ENCODE data around the gene RBL1. TPM values are rescaled to one million over a fixed set of nuclear protein-coding genes. Genes with fewer than 3 reads are reported as not detected.

The RBL1 gene
- total RNA-seq, 2 experiments from 2014 or later: 48.9 to 53.9 TPM

DNA sequence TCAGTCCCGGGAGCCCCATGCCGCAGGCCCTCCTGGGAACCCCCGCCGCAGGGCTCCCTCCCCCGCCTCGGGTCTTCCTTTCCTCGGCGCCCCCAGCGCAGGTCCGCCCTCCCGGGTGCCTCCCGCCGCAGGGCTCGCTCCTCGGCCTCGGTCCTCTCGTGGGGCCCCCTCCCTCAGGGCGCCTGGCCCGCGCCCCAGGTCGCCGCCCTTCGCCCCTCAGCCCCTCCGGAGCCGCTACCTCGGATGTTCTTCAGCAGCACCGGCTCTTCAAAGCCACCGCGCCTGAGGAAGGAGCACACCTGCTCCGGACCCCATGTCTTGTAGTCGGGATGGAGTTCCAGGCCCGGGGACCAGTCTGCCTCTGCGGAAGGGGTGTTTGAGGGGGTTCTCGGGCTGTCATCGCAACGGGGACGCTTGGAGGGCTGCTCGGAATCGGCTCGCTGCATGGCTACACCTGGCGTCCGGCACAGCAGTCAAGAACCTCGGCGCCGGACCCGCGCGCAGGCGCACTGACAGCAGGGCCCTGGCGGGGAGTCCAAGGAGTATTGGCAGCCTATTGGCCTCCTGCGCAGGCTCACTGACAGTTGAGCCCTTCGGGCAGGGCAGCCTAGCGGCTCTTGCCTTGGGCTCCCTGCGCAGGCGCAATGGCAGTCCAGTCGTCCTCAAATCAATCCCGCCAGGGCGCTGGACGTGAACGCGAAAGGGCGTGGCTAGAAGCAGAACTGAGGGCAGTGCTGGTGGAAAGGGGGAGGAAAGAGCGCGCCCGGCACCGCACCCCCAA lies 144.4 kb downstream of the RBL1 start, which contains the start of gene SAMHD1:
Gene SAMHD1 (minus strand): TSS at position 511 of the 781 bp plus-strand sequence. CDS start 65 bp downstream, at position 446.
- H3K4me1 Mint-ChIP-seq: peaks cover 41% of the 10 kb centered on the region
- peak within 1 kb of the TSS; percentile 99 for H3K4me3 Mint-ChIP-seq
- POLR2A ChIA-PET: no interaction called here
- peaks cover 2% of the 10 kb centered on the region for H3K9me3 Mint-ChIP-seq
- H3K36me3 Mint-ChIP-seq (ENCODE audit: low read depth): peaks cover 39% of the 10 kb centered on the region
- H3K27me3 Mint-ChIP-seq: no peaks in the 10 kb centered on the region
- DNase-seq: peak; percentile 88
- H3K27ac Mint-ChIP-seq: peak within 1 kb of the TSS; percentile 95
- CTCF ChIA-PET: no interaction called here

DNA sequence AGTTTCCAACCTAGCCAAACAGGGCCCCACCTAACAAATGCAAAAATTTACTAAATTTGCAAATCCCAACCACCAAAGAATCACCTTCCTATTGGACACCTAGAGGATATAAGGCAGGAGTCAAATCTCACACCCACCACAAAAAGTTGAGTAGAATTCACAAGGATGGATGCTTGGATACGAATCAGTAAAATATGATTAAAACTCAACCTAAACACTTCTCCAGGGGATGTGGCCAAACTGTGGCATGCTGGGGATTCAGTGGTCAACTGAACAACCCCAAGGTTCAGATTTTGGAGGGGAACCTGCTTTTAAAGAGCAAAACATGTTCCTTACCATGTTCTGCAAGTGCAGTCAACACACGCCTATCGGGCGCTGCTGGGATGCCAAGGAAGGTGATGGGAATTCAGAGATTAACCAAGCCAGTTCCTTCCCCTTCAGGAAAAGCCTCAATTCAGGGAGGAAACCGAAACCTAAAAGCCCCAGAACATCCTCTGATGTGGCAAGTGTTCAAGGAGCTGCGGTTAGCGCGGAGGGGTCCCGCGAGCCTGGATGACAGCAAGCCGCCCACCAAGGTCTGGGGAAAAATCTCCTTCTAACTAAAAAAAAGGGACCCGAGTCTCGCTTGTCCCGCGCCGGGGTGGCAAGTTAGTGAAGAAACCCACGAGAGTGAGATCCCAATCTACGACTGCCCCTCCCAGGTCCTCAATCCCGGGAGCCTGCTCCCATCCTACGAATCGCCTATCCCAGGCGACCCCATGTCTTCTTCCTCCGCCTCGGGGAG lies 145.2 kb downstream of the RBL1 start:
- Mint-ChIP-seq H3K9me3 (peaks cover 2% of the 10 kb centered on the region), H3K4me1 (peaks cover 44% of the 10 kb centered on the region), H3K27me3 (no peaks in the 10 kb centered on the region), H3K4me3 (peak overlapping the region; percentile 99), H3K36me3 (ENCODE audit: low read depth) (peaks cover 46% of the 10 kb centered on the region), H3K27ac (peak overlapping the region; percentile 95)
- POLR2A ChIA-PET: interaction anchor here (0.7 to 0.8 kb wide), 2 partner anchors 31 to 93 kb away, joined by 4 to 17 read pairs; no protein-coding TSS in a partner anchor
- CTCF ChIA-PET: no interaction called here
- peak; percentile 52 for DNase-seq

Other genes with a start within 250 kb of the RBL1 start
- not detected for gene TLDC2, start 219.9 kb downstream of the RBL1 start, total RNA-seq
- gene SAMHD1, start 144.3 kb downstream of the RBL1 start, total RNA-seq: 100 to 1,000 TPM; 396 to 408 TPM
- gene RPN2, start 83.3 kb upstream of the RBL1 start, total RNA-seq: 100 to 1,000 TPM; 154 to 176 TPM
- 1 to 10 TPM; 2.5 to 3.0 TPM for gene MROH8, start 83.6 kb upstream of the RBL1 start, total RNA-seq
- not detected for gene GHRH, start 165.8 kb upstream of the RBL1 start, total RNA-seq
- gene MANBAL, start 193.7 kb upstream of the RBL1 start, total RNA-seq: 10 to 100 TPM; 10.9 to 11.0 TPM